Caco-2 (cell line): Measurements from ENCODE around the gene ZNF85. TPM values are rescaled to one million over a fixed set of nuclear protein-coding genes. Genes with fewer than 3 reads are reported as not detected.
"Not testable (repeated sequence)": the region's sequence is repeated elsewhere in the genome, so short reads cannot be mapped to it uniquely, and the experiment has no call there.

Source experiments
- BruUV-seq: library from RNA; stranded (reverse); fragments of 400-500 nt; replicated peaks from 2 replicates; lab custom pipeline; 2021; lab: Mats Ljungman, UMichigan
- CTCF ChIA-PET: fragments of 300-600 bp; sonication (Branson Sonifier 250); formaldehyde crosslinking; loops from one replicate; lab custom pipeline; 2022; ENCODE audit warnings: antibody characterized with exemption; lab: Charles Lee
- POLR2A ChIA-PET: fragments of 300-600 bp; sonication (Branson Sonifier 250); formaldehyde crosslinking; loops from one replicate; lab custom pipeline; 2022; ENCODE audit warnings: antibody characterized with exemption; lab: Charles Lee
- DNase-seq, 2 experiments: peaks; one replicate each; pipeline versions ENCODE4 v3.0.0 to v3.0.0-alpha.2; 2020 to 2022
- H3K27me3 ChIP-seq: replicated peaks from 2 replicates; pipeline ENCODE4 v1.6.0; 2011; ENCODE audit warnings: low read length; ENCODE audit not compliant: control insufficient read depth, insufficient read depth
- H3K36me3 ChIP-seq: 2 replicates; pipeline ENCODE4 v1.5.1; 2011; ENCODE audit warnings: low read length; ENCODE audit not compliant: control insufficient read depth, insufficient read depth
- H3K4me1 ChIP-seq: fragments of 250-450 bp; sonication (Bioruptor Pico); 2 replicates; pipeline ENCODE4 v1.5.1; 2020; ENCODE audit warnings: mild to moderate bottlenecking
- H3K4me3 ChIP-seq: 2 replicates; pipeline ENCODE4 v1.5.1; 2011; ENCODE audit warnings: low read depth, mild to moderate bottlenecking, control low read depth, low read length
- H3K9me3 ChIP-seq: fragments of 250-450 bp; sonication (Bioruptor Pico); 2 replicates; pipeline ENCODE4 v1.5.1; 2020; ENCODE audit warnings: mild to moderate bottlenecking, moderate library complexity
- H3K27ac Mint-ChIP-seq: one replicate; pipeline ENCODE4 v1.8.0; 2022; ENCODE audit warnings: mixed read lengths; ENCODE audit not compliant: unreplicated experiment
- H3K27me3 Mint-ChIP-seq: one replicate; pipeline ENCODE4 v1.8.0; 2022; ENCODE audit warnings: mixed read lengths; ENCODE audit not compliant: insufficient read depth, unreplicated experiment
- H3K36me3 Mint-ChIP-seq: one replicate; pipeline ENCODE4 v1.8.0; 2022; ENCODE audit warnings: mild to moderate bottlenecking, mixed read lengths; ENCODE audit not compliant: insufficient read depth, unreplicated experiment
- H3K4me1 Mint-ChIP-seq: one replicate; pipeline ENCODE4 v1.8.0; 2022; ENCODE audit warnings: low read depth, mixed read lengths; ENCODE audit not compliant: unreplicated experiment
- H3K4me3 Mint-ChIP-seq: one replicate; pipeline ENCODE4 v1.8.0; 2022; ENCODE audit warnings: mild to moderate bottlenecking, moderate library complexity, mixed read lengths; ENCODE audit not compliant: unreplicated experiment
- H3K9me3 Mint-ChIP-seq: one replicate; pipeline ENCODE4 v1.8.0; 2022; ENCODE audit warnings: mixed read lengths; ENCODE audit not compliant: unreplicated experiment
- CTCF ChIP-seq, 2 experiments: fragments of 200-600 bp in 1 of 2; IDR thresholded peaks; 1 replicate in 1 of 2; 2 replicates in 1 of 2; pipeline versions ENCODE4 v1.5.1 to v1.8.0; 2011 to 2022; ENCODE audit warnings: antibody characterized with exemption in 1 of 2, control low read depth in 1 of 2, inconsistent platforms in 1 of 2, low read depth in 1 of 2, low read length in 1 of 2, mild to moderate bottlenecking in 1 of 2, moderate library complexity in 1 of 2; ENCODE audit not compliant: insufficient read depth in 1 of 2, severe bottlenecking in 1 of 2, unreplicated experiment in 1 of 2
- intact Hi-C: fragments of 100-400 bp; cut with micrococcal nuclease; formaldehyde crosslinking; loops from one replicate; pipeline ENCODE4 v1.10.0; 2022; ENCODE audit not compliant: unreplicated experiment
- total RNA-seq: library from RNA; stranded (reverse); gene quantifications from 2 replicates; pipeline ENCODE4 v1.2.3, GENCODE V29; 2022

The ZNF85 gene
- total RNA-seq, 1 experiment from 2014 or later: not detected

GRCh38 chr19:20925481-20925880, 2.4 kb downstream of the ZNF85 start:
- no peak overlapping the region for H3K4me3 ChIP-seq
- H3K36me3 ChIP-seq: no peaks in the 10 kb centered on the region
- H3K27me3 ChIP-seq: no peaks in the 10 kb centered on the region
- H3K36me3 Mint-ChIP-seq: no peaks in the 10 kb centered on the region
- peaks cover 11% of the 10 kb centered on the region for H3K9me3 Mint-ChIP-seq
- no peaks in the 10 kb centered on the region for H3K4me1 Mint-ChIP-seq
- ChIA-PET POLR2A (no interaction called here), CTCF (no interaction called here)
- H3K27me3 Mint-ChIP-seq: no peaks in the 10 kb centered on the region
- H3K4me1 ChIP-seq: no peaks in the 10 kb centered on the region
- no peak overlapping the region for H3K4me3 Mint-ChIP-seq
- intact Hi-C loops: no loop called here
- no peaks in the 10 kb centered on the region for H3K9me3 ChIP-seq
- BruUV-seq: no TSS peak
- no peak for TF ChIP-seq CTCF (IDR thresholded peaks at IDR 0.05; ENCODE audit: insufficient read depth in 1 of 2, low read depth in 1 of 2, low read length in 1 of 2, severe bottlenecking in 1 of 2, unreplicated experiment in 1 of 2)
- no peak for DNase-seq
- no peak overlapping the region for H3K27ac Mint-ChIP-seq

- BruUV-seq: no TSS peak
- H3K4me1 Mint-ChIP-seq: no peaks in the 10 kb centered on the region
- Histone ChIP-seq H3K4me1 (no peaks in the 10 kb centered on the region), H3K4me3 (no peak overlapping the region), H3K36me3 (no peaks in the 10 kb centered on the region), H3K9me3 (no peaks in the 10 kb centered on the region), H3K27me3 (no peaks in the 10 kb centered on the region)
- CTCF ChIA-PET: interaction anchor here (0.6 kb wide), 1 partner anchor 95 kb away, joined by 8 read pairs; no protein-coding TSS in a partner anchor
- no peak overlapping the region for H3K27ac Mint-ChIP-seq
- DNase-seq: no peak
- intact Hi-C loops: no loop called here
- H3K4me3 Mint-ChIP-seq: no peak overlapping the region
- peaks cover 11% of the 10 kb centered on the region for H3K9me3 Mint-ChIP-seq
- POLR2A ChIA-PET: no interaction called here
- H3K27me3 Mint-ChIP-seq: no peaks in the 10 kb centered on the region
- no peaks in the 10 kb centered on the region for H3K36me3 Mint-ChIP-seq
- no peak for TF ChIP-seq CTCF (IDR thresholded peaks at IDR 0.05; ENCODE audit: insufficient read depth in 1 of 2, low read depth in 1 of 2, low read length in 1 of 2, severe bottlenecking in 1 of 2, unreplicated experiment in 1 of 2)
Measured at GRCh38 chr19:20926796-20927195, 3.7 kb downstream of the ZNF85 start.

GRCh38 chr19:20928371-20928770, 5.3 kb downstream of the ZNF85 start:
- Mint-ChIP-seq H3K4me3 (no peak overlapping the region), H3K27me3 (no peaks in the 10 kb centered on the region), H3K27ac (no peak overlapping the region), H3K4me1 (no peaks in the 10 kb centered on the region), H3K36me3 (no peaks in the 10 kb centered on the region), H3K9me3 (peaks cover 11% of the 10 kb centered on the region)
- DNase-seq: no peak
- Histone ChIP-seq H3K27me3 (no peaks in the 10 kb centered on the region), H3K9me3 (no peaks in the 10 kb centered on the region), H3K4me3 (no peak overlapping the region), H3K36me3 (no peaks in the 10 kb centered on the region), H3K4me1 (no peaks in the 10 kb centered on the region)
- BruUV-seq: no TSS peak
- intact Hi-C loops: no loop called here
- ChIA-PET CTCF (no interaction called here), POLR2A (no interaction called here)
- no peak for TF ChIP-seq CTCF (IDR thresholded peaks at IDR 0.05; ENCODE audit: insufficient read depth in 1 of 2, low read depth in 1 of 2, low read length in 1 of 2, severe bottlenecking in 1 of 2, unreplicated experiment in 1 of 2)

GRCh38 chr19:20936322-20936947, 13.4 kb downstream of the ZNF85 start:
- H3K4me3 Mint-ChIP-seq, DNase-seq, H3K4me1 ChIP-seq, BruUV-seq, POLR2A ChIA-PET, H3K27me3 ChIP-seq, H3K27me3 Mint-ChIP-seq, H3K4me1 Mint-ChIP-seq, CTCF ChIA-PET, intact Hi-C loops, H3K27ac Mint-ChIP-seq, H3K36me3 Mint-ChIP-seq, H3K36me3 ChIP-seq, H3K4me3 ChIP-seq, H3K9me3 ChIP-seq, H3K9me3 Mint-ChIP-seq: not testable (repeated sequence)

GRCh38 chr19:20952561-20953095, 29.6 kb downstream of the ZNF85 start:
- POLR2A ChIA-PET, H3K36me3 ChIP-seq, intact Hi-C loops, BruUV-seq, H3K4me1 ChIP-seq, H3K27me3 Mint-ChIP-seq, CTCF ChIA-PET, H3K36me3 Mint-ChIP-seq, DNase-seq, H3K27me3 ChIP-seq, H3K4me3 ChIP-seq, H3K9me3 ChIP-seq, H3K4me1 Mint-ChIP-seq, H3K4me3 Mint-ChIP-seq, H3K27ac Mint-ChIP-seq: not testable (repeated sequence)
- H3K9me3 Mint-ChIP-seq: peaks cover 13% of the 10 kb centered on the region
